Measurements from ENCODE around the gene DAZAP2. TPM values are rescaled to one million over a fixed set of nuclear protein-coding genes. Genes with fewer than 3 reads are reported as not detected.

Gene DAZAP2
- polyA plus RNA-seq, 2 of the 4 experiments (the other 2 are of a cell fraction) = 304 to 375 TPM

DNA sequence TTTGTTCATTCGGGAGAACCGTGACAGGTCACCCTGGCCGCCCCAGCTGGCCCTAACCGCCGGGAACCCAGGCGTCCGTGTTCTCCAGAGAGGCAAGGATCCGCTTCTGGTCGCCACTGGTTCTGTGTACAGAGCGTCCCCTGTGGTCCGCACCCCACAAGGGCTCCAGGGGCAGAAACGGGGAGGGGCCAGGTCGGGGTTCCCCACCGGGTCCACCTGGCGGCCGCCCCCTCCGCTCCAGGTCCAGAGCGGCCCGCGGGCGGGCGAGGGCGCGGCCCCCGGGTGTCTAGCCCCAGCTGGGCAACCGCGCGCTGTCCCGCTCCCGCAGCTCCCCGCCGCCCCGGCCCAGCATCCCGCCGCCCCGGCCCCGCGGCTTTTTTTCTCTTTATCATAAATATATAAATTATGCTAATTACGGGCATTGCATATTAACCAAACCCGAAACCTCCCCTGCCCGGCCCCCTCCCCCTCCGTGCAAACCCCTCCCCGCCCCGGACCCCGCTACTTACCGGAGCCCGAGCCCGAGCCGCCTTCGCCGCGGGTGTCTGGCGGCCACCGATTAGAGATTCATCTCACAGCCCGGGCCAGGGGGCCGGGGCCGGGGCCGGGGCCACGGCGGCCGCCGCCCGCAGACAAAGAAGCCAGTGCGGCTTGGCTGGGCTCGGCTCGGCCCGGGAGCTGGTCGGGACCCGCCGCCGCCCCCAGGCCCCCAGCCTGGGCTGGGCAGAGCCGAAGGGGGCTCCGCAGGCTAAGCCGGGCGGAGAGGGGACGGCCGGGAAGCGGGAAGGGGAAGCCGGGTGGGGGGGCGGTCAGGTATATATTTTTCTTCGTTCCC lies 21.3 kb upstream of the DAZAP2 start (continued):
- TF ChIP-seq POLR2AphosphoS2 (conservative IDR thresholded peaks at IDR 0.05; ENCODE audit: low read length) = no peak
- TF ChIP-seq, protein P1, sequence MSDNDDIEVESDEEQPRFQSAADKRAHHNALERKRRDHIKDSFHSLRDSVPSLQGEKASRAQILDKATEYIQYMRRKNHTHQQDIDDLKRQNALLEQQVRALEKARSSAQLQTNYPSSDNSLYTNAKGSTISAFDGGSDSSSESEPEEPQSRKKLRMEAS (IDR thresholded peaks at IDR 0.05) = peak; percentile 35; the same call in 1 of the 2 replicates
- TF ChIP-seq ZFP36 (IDR thresholded peaks at IDR 0.05; ENCODE audit: borderline replicate concordance, partially characterized antibody) = no peak
- TF ChIP-seq HMGXB4 (CRISPR knock-in tag; IDR thresholded peaks at IDR 0.05; ENCODE audit: borderline replicate concordance) = no peak
- 0 out of 2 replicates have a peak, but pooled peaks have one; percentile 8 for TF ChIP-seq MAZ (IDR thresholded peaks at IDR 0.05; ENCODE audit: borderline replicate concordance, low read depth, low read length)
- TF ChIP-seq SMC3 (IDR thresholded peaks at IDR 0.05) = peak; percentile 27; the same call in 1 of the 3 replicates
- TF ChIP-seq MAFK (IDR thresholded peaks at IDR 0.05; ENCODE audit: partially characterized antibody) = no peak
- TF ChIP-seq PHF8 (IDR thresholded peaks at IDR 0.05; ENCODE audit: borderline replicate concordance, low read depth) = 0 out of 2 replicates have a peak, but pooled peaks have one; percentile 20
- no peak for TF ChIP-seq ZSCAN20 (CRISPR knock-in tag; IDR thresholded peaks at IDR 0.05)
- no peak for TF ChIP-seq RARB (CRISPR knock-in tag; IDR thresholded peaks at IDR 0.05)

DNA sequence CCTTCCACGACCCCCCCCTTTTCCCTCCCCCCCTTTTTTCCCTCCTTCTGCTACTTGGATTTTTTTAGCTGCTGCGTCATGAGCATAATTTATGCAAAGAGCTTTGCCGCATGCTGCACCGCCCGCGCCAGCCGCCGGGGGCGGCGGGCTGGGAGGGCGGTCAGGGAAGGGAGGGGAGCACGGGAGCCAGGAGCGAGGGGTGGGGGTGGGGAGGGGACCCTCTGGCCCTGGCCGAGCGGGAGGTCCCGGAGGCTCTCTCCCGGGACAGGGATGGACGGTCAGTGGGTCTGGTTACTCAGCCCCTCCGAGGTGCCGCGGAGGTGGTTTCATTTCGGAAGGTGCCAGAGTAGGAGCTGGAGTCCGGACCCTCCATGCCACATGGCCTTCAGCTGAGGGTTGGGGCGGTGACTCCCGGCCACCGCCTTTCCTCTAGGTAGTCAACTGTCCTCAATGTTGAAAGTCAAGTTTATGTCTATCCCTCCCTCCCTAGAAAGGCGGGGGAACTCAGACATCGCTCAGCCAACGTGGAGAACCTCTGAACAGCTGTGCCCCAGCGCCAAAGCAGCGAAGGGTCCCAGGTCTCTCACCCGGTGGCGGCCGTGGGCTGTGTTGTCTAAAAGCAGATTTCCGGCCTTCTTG lies 20.5 kb upstream of the DAZAP2 start, which contains the start of gene POU6F1:
POU6F1 (minus strand) TSS at position 95 of the 639 bp plus-strand sequence. CDS start 11,226 bp downstream, outside the sequence.
- H3K9me3 ChIP-seq = no peaks in the 10 kb centered on the region
- no peak for TF ChIP-seq HES2 (IDR thresholded peaks at IDR 0.05)
- peak in 1 of 2 experiments; percentile 9; a peak in 1 of 5 replicates for TF ChIP-seq JUN (IDR thresholded peaks at IDR 0.05)
- TF ChIP-seq ZSCAN20 (CRISPR knock-in tag; IDR thresholded peaks at IDR 0.05) = no peak
- peak; percentile 77; the same call in 1 of the 2 replicates for TF ChIP-seq MYC (IDR thresholded peaks at IDR 0.05; ENCODE audit: borderline replicate concordance, low read length)
- peak; percentile 22; the same call in 1 of the 2 replicates for TF ChIP-seq POLR2A (IDR thresholded peaks at IDR 0.05; ENCODE audit: low read length)
- TF ChIP-seq, protein P1 (IDR thresholded peaks at IDR 0.05) = peak; percentile 83
- no peak for TF ChIP-seq MAZ (IDR thresholded peaks at IDR 0.05; ENCODE audit: borderline replicate concordance, low read depth, low read length)
- TF ChIP-seq RFX5 (IDR thresholded peaks at IDR 0.05) = no peak
- TF ChIP-seq CHD2 (IDR thresholded peaks at IDR 0.05; ENCODE audit: low read length, partially characterized antibody) = no peak
- no peak for TF ChIP-seq PHF8 (IDR thresholded peaks at IDR 0.05; ENCODE audit: borderline replicate concordance, low read depth)
- no peak for TF ChIP-seq NFE2L2 (conservative IDR thresholded peaks at IDR 0.05; ENCODE audit: low read length)
- no peak for TF ChIP-seq REST (IDR thresholded peaks at IDR 0.05)
- TF ChIP-seq RNF2 (IDR thresholded peaks at IDR 0.05; ENCODE audit: borderline replicate concordance, low read depth) = no peak
- 4% methylated on average over 28 of the region's 35 CpGs for WGBS (ENCODE audit: missing lambda C conversion rate)
- CTCF ChIA-PET = interaction anchor here (0.6 to 3.3 kb wide), 13 partner anchors 9 to 321 kb away, joined by 3 to 12 read pairs (median 4); partner anchors contain the start of gene DAZAP2
- ATAC-seq (peak; percentile 88 to 94), FAIRE-seq (no peak), DNase-seq (ENCODE audit: low read depth in 1 of 2, low spot score in 1 of 2) (peak; percentile 77 to 94)
- peaks cover 21% of the 10 kb centered on the region for H3K4me1 ChIP-seq
- POLR2A ChIA-PET = interaction anchor here (0.6 to 3.4 kb wide), 20 partner anchors 12 to 606 kb away, joined by 3 to 69 read pairs (median 5); partner anchors contain the start of genes CSRNP2 and DAZAP2
- peak within 1 kb of the TSS; percentile 87 for H3K4me2 ChIP-seq
- peak within 1 kb of the TSS; percentile 82 for H3K4me3 ChIP-seq
- peak within 1 kb of the TSS; percentile 96 to 97 for H3K27ac ChIP-seq
